K562 (cell line): ENCODE data around the gene CPNE6.
"Not testable (repeated sequence)": the region's sequence is repeated elsewhere in the genome, so short reads cannot be mapped to it uniquely, and the experiment has no call there.

Source experiments
- ARHGAP35 ChIP-seq: fragments of 450-650 bp; IDR thresholded peaks from 2 replicates; pipeline ENCODE4 v1.6.1; 2018; ENCODE audit not compliant: partially characterized antibody
- ATF7 ChIP-seq: fragments of 450-650 bp; IDR thresholded peaks from 2 replicates; pipeline ENCODE4 v1.7.1; 2014; ENCODE audit warnings: mild to moderate bottlenecking, moderate library complexity
- CTCF ChIP-seq, 3 experiments: IDR thresholded peaks in 2 of 3; conservative IDR thresholded peaks in 1 of 3; 2 replicates each; pipeline ENCODE4 v1.5.1; 2011 to 2012; ENCODE audit warnings: low read length in 3 of 3, mild to moderate bottlenecking in 3 of 3, control low read depth in 2 of 3, improper control_type of control experiment in 1 of 3, inconsistent platforms in 1 of 3, low read depth in 1 of 3, mixed read lengths in 1 of 3, moderate library complexity in 1 of 3; ENCODE audit not compliant: insufficient read depth in 2 of 3
- HNRNPLL ChIP-seq: fragments of 200-400 bp; formaldehyde crosslinking; IDR thresholded peaks from 2 replicates; pipeline ENCODE4 v1.6.1; 2017; ENCODE audit warnings: low read length, low read depth, mild to moderate bottlenecking; ENCODE audit not compliant: poor library complexity, severe bottlenecking
- POLR2A ChIP-seq: fragments of 450-650 bp; conservative IDR thresholded peaks from 2 replicates; pipeline ENCODE4 v1.6.1; 2016
- PRDM10 ChIP-seq: fragments of 450-650 bp; IDR thresholded peaks from 2 replicates; pipeline ENCODE4 v1.6.1; 2018; ENCODE audit not compliant: partially characterized antibody
- YY1 ChIP-seq, 3 experiments: IDR thresholded peaks; 2 replicates each; pipeline ENCODE4 v1.6.1; 2011; ENCODE audit warnings: low read length in 2 of 3, mild to moderate bottlenecking in 2 of 3, moderate library complexity in 2 of 3, borderline replicate concordance in 1 of 3, control low read depth in 1 of 3, low read depth in 1 of 3; ENCODE audit not compliant: insufficient read depth in 3 of 3, insufficient replicate concordance in 2 of 3, control insufficient read depth in 1 of 3, insufficient read length in 1 of 3; ENCODE audit errors: extremely low read depth in 1 of 3

GRCh38 chr14:24050753-24051152 lies 20.6 kb upstream of the CPNE6 start:
- not testable (repeated sequence) for TF ChIP-seq YY1 (IDR thresholded peaks at IDR 0.05; ENCODE audit: borderline replicate concordance in 1 of 3, control insufficient read depth in 1 of 3, extremely low read depth in 1 of 3, insufficient read depth in 3 of 3, insufficient read length in 1 of 3, insufficient replicate concordance in 2 of 3, low read depth in 1 of 3, low read length in 2 of 3); HNRNPLL; CTCF (IDR thresholded peaks at IDR 0.05 in 2 of 3, conservative IDR thresholded peaks at IDR 0.05 in 1 of 3; ENCODE audit: insufficient read depth in 2 of 3, low read depth in 1 of 3, low read length in 3 of 3); PRDM10; ATF7; POLR2A; ARHGAP35
